GM12874 (cell line): ENCODE results near the gene SOWAHD.

Source experiments
- TF ChIP-seq, protein P1 (sequence below): IDR thresholded peaks from 2 replicates; pipeline ENCODE4 v1.5.1; 2011; ENCODE audit warnings: low read depth, mild to moderate bottlenecking, control low read depth, low read length, moderate library complexity; ENCODE audit not compliant: insufficient read depth

The SOWAHD gene

DNA sequence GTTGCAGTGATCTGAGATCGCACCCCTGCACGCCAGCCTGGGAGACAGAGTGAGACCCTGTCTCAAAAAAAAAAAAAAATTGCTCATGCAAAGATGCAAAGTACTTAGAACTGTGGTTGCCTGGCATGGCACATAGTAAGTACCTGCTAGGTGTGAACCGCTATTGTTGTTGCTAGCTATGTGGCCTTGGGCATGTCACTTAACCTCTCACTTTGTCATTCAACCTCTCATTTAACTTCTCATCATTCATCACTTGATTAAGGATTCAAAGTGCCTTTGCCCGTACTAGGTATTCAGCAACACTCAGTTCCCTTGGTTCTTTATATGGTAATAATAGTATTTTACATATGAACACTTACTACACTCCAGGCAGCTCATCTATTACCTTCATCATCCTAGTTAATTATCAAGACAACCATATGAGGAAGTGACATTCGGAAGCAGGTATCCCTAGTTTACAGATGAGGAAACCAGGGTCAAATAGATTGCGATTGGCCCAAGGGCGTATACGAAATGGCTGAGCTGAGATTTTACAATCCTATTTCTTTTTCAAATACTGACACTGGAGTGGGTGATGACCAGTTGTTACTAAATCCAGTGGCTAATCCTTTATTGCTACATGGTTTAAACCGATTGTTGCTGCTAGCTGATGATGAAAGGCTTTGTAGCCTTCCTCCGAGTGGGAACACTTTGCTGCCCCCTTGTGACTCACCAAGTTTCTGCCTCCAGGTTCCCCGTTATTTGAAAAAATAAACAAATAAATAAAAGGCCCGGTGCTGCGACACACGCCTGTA lies 28.8 kb upstream of the SOWAHD start:
- TF ChIP-seq, protein P1, sequence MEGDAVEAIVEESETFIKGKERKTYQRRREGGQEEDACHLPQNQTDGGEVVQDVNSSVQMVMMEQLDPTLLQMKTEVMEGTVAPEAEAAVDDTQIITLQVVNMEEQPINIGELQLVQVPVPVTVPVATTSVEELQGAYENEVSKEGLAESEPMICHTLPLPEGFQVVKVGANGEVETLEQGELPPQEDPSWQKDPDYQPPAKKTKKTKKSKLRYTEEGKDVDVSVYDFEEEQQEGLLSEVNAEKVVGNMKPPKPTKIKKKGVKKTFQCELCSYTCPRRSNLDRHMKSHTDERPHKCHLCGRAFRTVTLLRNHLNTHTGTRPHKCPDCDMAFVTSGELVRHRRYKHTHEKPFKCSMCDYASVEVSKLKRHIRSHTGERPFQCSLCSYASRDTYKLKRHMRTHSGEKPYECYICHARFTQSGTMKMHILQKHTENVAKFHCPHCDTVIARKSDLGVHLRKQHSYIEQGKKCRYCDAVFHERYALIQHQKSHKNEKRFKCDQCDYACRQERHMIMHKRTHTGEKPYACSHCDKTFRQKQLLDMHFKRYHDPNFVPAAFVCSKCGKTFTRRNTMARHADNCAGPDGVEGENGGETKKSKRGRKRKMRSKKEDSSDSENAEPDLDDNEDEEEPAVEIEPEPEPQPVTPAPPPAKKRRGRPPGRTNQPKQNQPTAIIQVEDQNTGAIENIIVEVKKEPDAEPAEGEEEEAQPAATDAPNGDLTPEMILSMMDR, result peak; percentile 50

DNA sequence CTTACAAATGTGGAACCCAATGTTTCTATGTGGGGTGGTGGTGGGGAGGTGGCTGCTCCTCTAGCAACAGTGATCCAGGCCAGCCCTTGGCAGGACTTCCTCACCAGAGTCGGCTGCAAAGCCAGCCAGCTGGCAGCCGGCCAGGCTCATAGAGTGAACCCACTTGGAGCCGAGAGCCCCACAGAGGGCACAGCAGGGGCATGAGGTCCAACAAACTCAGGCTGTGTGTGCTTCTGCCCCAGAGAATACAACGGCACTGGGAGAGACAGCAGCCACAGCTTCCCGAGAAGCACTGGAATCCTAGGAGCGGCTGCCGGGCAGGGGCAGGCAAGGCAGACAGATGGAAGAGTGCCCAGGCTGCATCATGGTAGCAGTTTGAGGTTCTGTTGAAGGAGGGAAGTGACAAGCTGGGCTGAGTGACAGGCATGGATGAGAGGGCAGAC lies 23.5 kb upstream of the SOWAHD start:
- TF ChIP-seq, protein P1, result no peak

DNA sequence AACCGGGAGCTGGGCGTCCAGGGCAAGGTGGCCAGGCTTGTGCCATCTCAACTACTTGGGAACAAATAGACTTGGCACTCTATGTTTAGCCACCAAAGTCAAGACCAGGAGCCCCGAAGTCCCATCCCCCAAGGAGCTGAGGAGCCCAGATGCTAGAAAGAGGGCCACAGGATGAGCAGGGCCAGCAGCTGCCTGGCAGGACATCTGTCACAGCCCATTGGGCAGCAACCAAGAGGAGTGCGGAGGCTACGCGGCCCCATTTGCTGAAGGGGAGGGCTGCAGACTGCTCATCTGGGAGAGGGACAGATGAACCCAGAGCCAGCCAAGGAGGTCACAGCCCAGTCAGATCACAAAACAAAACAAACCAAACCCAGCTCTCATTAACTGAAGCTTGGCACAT lies 22.9 kb upstream of the SOWAHD start:
- TF ChIP-seq, protein P1, result no peak

GRCh38 chrX:119736206-119736764 lies 22.1 kb upstream of the SOWAHD start:
- TF ChIP-seq, protein P1, result no peak

DNA sequence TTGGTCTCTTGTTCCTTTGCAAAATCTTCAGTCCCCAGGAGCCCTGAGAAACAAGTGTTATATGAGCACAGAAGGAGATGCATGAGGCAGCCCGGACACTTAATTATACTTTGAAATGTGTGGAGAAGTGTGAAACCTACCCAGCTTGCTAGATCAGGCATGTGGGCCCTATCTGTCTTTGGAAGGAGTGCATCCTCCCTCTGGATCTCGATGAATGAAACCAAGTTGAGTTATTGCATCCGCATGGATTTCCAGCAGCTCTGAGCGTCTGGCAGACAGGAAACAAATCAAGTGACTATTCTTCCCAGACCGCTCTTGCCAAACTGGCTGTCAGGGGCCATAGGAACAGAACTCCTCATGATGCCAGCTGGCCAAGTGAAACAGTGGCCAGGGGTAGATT lies 19.6 kb upstream of the SOWAHD start:
- TF ChIP-seq, protein P1, result no peak

GRCh38 chrX:119745283-119745848 lies 13.0 kb upstream of the SOWAHD start:
- TF ChIP-seq, protein P1, result no peak

- TF ChIP-seq, protein P1, result no peak
These were observed 5.4 kb upstream of the SOWAHD start for GRCh38 chrX:119753001-119753400.
